KMS-11 (cell line): Measurements from ENCODE around the gene IFT122.

Experiments
- H2AFZ ChIP-seq: fragments of 200-600 bp; sonication (generic); 2 replicates; pipeline ENCODE4 v1.6.1; 2016; ENCODE audit warnings: antibody characterized with exemption, mixed run types, low read depth
- H3K27ac ChIP-seq: fragments of 200-600 bp; sonication (generic); 2 replicates; pipeline ENCODE4 v1.6.1; 2016; ENCODE audit warnings: mild to moderate bottlenecking, mixed run types
- H3K27me3 ChIP-seq: fragments of 200-600 bp; sonication (generic); 2 replicates; pipeline ENCODE4 v1.6.1; 2017; ENCODE audit warnings: mild to moderate bottlenecking, low read depth, mixed run types, moderate library complexity; ENCODE audit not compliant: insufficient read depth
- H3K36me3 ChIP-seq: fragments of 200-600 bp; sonication (generic); 2 replicates; pipeline ENCODE4 v1.6.1; 2017; ENCODE audit warnings: mild to moderate bottlenecking, mixed run types; ENCODE audit not compliant: insufficient read depth
- H3K4me1 ChIP-seq: fragments of 200-600 bp; sonication (generic); 2 replicates; pipeline ENCODE4 v1.6.1; 2016; ENCODE audit warnings: mild to moderate bottlenecking, low read depth, mixed run types; ENCODE audit not compliant: poor library complexity, severe bottlenecking
- H3K4me2 ChIP-seq: fragments of 200-600 bp; sonication (generic); 2 replicates; pipeline ENCODE4 v1.7.0; 2016; ENCODE audit warnings: mild to moderate bottlenecking, mixed run types
- H3K4me3 ChIP-seq: fragments of 200-600 bp; sonication (generic); IDR thresholded peaks from 2 replicates; pipeline ENCODE4 v1.6.1; 2017; ENCODE audit warnings: low read depth, low read length, mixed read lengths; ENCODE audit not compliant: insufficient read depth
- H3K79me2 ChIP-seq: fragments of 200-600 bp; sonication (generic); 2 replicates; pipeline ENCODE4 v1.6.1; 2016; ENCODE audit warnings: low read depth, mixed run types; ENCODE audit not compliant: insufficient read depth
- H3K9ac ChIP-seq: fragments of 200-600 bp; sonication (generic); 2 replicates; pipeline ENCODE4 v1.6.1; 2016; ENCODE audit warnings: mild to moderate bottlenecking, mixed run types
- H4K20me1 ChIP-seq: fragments of 200-600 bp; sonication (generic); 2 replicates; pipeline ENCODE4 v1.6.1; 2016; ENCODE audit warnings: mild to moderate bottlenecking, mixed run types; ENCODE audit not compliant: insufficient read depth
- CTCF ChIP-seq: fragments of 200-600 bp; sonication (generic); conservative IDR thresholded peaks from 2 replicates; pipeline ENCODE4 v1.6.1; 2017; ENCODE audit warnings: low read depth, mild to moderate bottlenecking, antibody characterized with exemption, low read length, moderate library complexity, mixed read lengths

The IFT122 gene

GRCh38 chr3:129548104-129548965 is 108.3 kb downstream of the IFT122 start:
- Histone ChIP-seq H3K79me2 (no peaks in the 10 kb centered on the region), H2AFZ (no peak overlapping the region), H3K4me3 (no peak overlapping the region), H3K27ac (no peak overlapping the region), H4K20me1 (no peaks in the 10 kb centered on the region), H3K9ac (no peak overlapping the region), H3K36me3 (no peaks in the 10 kb centered on the region), H3K27me3 (no peaks in the 10 kb centered on the region), H3K4me1 (no peaks in the 10 kb centered on the region), H3K4me2 (no peak overlapping the region)
- no peak for TF ChIP-seq CTCF

GRCh38 chr3:129549006-129549800 is 109.2 kb downstream of the IFT122 start:
- no peaks in the 10 kb centered on the region for H3K4me1 ChIP-seq
- H2AFZ ChIP-seq: no peak overlapping the region
- H3K36me3 ChIP-seq: no peaks in the 10 kb centered on the region
- no peak overlapping the region for H3K4me2 ChIP-seq
- no peak overlapping the region for H3K27ac ChIP-seq
- H3K27me3 ChIP-seq: no peaks in the 10 kb centered on the region
- no peak overlapping the region for H3K9ac ChIP-seq
- no peaks in the 10 kb centered on the region for H3K79me2 ChIP-seq
- no peaks in the 10 kb centered on the region for H4K20me1 ChIP-seq
- no peak for TF ChIP-seq CTCF
- no peak overlapping the region for H3K4me3 ChIP-seq

- H3K9ac ChIP-seq: no peak overlapping the region
- no peak for TF ChIP-seq CTCF
- no peak overlapping the region for H3K27ac ChIP-seq
- no peaks in the 10 kb centered on the region for H4K20me1 ChIP-seq
- no peaks in the 10 kb centered on the region for H3K36me3 ChIP-seq
- H3K79me2 ChIP-seq: no peaks in the 10 kb centered on the region
- no peak overlapping the region for H3K4me2 ChIP-seq
- no peaks in the 10 kb centered on the region for H3K4me1 ChIP-seq
- no peaks in the 10 kb centered on the region for H3K27me3 ChIP-seq
- no peak overlapping the region for H3K4me3 ChIP-seq
- H2AFZ ChIP-seq: no peak overlapping the region
Measured at GRCh38 chr3:129549805-129550204, 109.8 kb downstream of the IFT122 start.

GRCh38 chr3:129552287-129553050 is 112.4 kb downstream of the IFT122 start:
- TF ChIP-seq CTCF: no peak
- no peaks in the 10 kb centered on the region for H3K27me3 ChIP-seq
- no peak overlapping the region for H3K9ac ChIP-seq
- no peaks in the 10 kb centered on the region for H3K4me1 ChIP-seq
- H3K79me2 ChIP-seq: no peaks in the 10 kb centered on the region
- H3K27ac ChIP-seq: no peak overlapping the region
- H3K4me3 ChIP-seq: no peak overlapping the region
- H3K36me3 ChIP-seq: no peaks in the 10 kb centered on the region
- H2AFZ ChIP-seq: no peak overlapping the region
- no peaks in the 10 kb centered on the region for H4K20me1 ChIP-seq
- no peak overlapping the region for H3K4me2 ChIP-seq
